AG09309 (cell line): ENCODE results near the gene CYP19A1.

Experiments
- DNase-seq: peaks from one replicate; pipeline ENCODE4 v3.0.0-alpha.2; 2010; ENCODE audit warnings: low read depth
- H3K4me3 ChIP-seq: 2 replicates; pipeline ENCODE4 v1.5.1; 2011; ENCODE audit warnings: mild to moderate bottlenecking, low read depth, low read length, moderate library complexity; ENCODE audit not compliant: control insufficient read depth
- TF ChIP-seq, protein P1 (sequence below): IDR thresholded peaks from 2 replicates; pipeline ENCODE4 v1.5.1; 2011; ENCODE audit warnings: mild to moderate bottlenecking, low read depth, low read length, inconsistent platforms; ENCODE audit not compliant: insufficient read depth, control insufficient read depth; ENCODE audit errors: missing control alignments

CYP19A1 gene

DNA sequence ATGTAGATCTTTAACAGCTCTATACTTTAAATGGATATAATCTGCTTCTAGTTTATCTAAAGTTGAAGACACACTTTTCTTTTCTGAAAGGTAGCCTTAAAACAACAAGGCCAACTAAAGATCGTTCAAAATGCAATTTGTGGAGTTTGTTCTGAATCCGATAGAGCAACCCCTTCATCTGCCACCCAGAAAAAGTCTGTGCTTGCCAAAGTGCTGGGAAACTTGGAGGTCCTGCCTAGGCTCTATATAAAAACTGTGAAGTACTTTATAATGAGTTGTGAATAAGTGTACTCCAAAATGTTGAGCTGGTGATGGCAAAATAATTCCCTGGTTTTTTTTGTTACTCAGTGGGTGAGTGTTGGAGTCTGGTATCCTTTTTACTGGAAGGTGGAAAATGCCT lies 15.6 kb upstream of the CYP19A1 start:
- TF ChIP-seq, protein P1, sequence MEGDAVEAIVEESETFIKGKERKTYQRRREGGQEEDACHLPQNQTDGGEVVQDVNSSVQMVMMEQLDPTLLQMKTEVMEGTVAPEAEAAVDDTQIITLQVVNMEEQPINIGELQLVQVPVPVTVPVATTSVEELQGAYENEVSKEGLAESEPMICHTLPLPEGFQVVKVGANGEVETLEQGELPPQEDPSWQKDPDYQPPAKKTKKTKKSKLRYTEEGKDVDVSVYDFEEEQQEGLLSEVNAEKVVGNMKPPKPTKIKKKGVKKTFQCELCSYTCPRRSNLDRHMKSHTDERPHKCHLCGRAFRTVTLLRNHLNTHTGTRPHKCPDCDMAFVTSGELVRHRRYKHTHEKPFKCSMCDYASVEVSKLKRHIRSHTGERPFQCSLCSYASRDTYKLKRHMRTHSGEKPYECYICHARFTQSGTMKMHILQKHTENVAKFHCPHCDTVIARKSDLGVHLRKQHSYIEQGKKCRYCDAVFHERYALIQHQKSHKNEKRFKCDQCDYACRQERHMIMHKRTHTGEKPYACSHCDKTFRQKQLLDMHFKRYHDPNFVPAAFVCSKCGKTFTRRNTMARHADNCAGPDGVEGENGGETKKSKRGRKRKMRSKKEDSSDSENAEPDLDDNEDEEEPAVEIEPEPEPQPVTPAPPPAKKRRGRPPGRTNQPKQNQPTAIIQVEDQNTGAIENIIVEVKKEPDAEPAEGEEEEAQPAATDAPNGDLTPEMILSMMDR = no peak
- no peak overlapping the region for H3K4me3 ChIP-seq
- no peak for DNase-seq

DNA sequence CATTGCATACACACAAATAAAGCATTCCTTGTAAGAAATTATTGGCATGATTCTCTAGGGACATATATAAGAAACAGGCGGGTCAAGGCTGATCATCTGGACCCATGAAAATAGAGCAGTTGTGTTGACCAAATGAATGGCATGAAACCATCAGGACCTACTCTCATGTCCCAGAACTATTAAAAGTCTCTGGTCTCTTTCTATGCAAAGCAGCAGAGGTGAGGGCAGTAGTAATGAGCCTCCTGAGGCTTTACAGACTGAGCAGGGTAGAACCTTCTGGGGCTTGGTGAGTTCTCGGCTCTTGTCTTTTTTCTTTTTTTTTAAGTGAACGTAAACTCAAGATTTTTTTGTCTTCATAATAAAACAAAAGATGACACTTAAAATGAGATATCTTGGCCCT lies 12.3 kb upstream of the CYP19A1 start:
- TF ChIP-seq, protein P1 = no peak
- H3K4me3 ChIP-seq = no peak overlapping the region
- no peak for DNase-seq

DNA sequence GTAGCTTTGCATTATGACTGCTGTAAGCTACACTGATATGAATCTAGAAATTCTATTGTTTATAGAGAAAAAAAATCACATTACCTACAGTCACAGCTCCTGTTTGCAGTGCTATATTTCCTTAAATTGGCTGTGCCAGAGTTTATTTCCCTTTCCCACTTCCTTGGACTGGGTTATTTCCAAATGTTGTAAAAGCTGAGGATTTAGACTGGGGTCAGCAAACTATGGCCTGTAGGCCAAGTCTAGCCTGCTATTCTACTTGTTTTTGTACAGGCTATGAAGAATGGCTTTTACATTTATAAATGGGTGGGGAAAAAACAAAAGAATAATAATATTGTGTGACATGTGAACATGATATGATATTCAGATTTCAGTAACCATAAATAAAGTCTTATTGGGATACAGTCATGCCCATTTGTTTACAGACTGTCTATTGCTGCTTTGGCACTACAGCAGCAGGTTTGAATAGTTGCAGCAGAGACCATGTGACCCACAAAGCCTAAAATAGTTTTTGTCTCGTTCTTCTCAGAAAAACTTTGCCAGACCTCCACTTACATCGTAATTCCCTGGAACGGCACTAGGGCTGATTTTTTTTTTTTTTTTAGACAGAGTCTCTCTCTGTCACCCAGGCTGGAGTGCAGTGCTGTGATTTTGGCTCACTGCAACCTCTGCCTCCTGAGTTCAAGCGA lies 10.9 kb upstream of the CYP19A1 start:
- TF ChIP-seq, protein P1 = no peak
- no peak for DNase-seq
- no peak overlapping the region for H3K4me3 ChIP-seq

GRCh38 chr15:51348688-51349087 lies 10.3 kb upstream of the CYP19A1 start:
- DNase-seq = no peak
- TF ChIP-seq, protein P1 = no peak

DNA sequence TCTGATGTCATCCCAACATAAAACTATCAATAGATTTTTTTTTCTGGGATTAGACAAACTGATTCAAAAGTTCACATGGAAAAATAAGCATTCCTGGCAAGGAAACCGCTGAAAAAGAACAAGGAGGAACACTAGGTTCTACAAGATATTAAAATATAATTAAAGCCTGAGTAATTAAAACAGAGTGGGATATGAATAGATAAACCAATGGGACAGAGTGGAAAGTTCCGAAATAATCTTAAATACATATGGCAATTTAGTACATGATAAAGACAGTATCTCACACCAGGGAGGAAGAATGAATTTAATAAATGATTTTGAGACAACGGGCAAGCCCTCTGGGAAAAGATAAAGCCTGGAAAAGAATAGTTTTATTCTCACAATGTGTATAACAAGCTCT lies 7.7 kb upstream of the CYP19A1 start:
- H3K4me3 ChIP-seq = no peak overlapping the region
- DNase-seq = no peak
- TF ChIP-seq, protein P1 = no peak

More at GRCh38 chr15:51348688-51349087, 10.3 kb upstream of the CYP19A1 start:
- H3K4me3 ChIP-seq = no peak overlapping the region

GRCh38 chr15:51343466-51343865 lies 5.1 kb upstream of the CYP19A1 start:
- TF ChIP-seq, protein P1 = no peak

More at GRCh38 chr15:51343466-51343865, 5.1 kb upstream of the CYP19A1 start:
- no peak for DNase-seq
- no peak overlapping the region for H3K4me3 ChIP-seq
